OCI-LY7 (cell line): Measurements from ENCODE around the gene TCEAL4. TPM values are rescaled to one million over a fixed set of nuclear protein-coding genes. Genes with fewer than 3 reads are reported as not detected.
"Not testable (repeated sequence)": the region's sequence is repeated elsewhere in the genome, so short reads cannot be mapped to it uniquely, and the experiment has no call there.

Source experiments
- BruUV-seq: library from RNA; stranded (reverse); fragments of 400-500 nt; replicated peaks from 2 replicates; lab custom pipeline; 2021; lab: Mats Ljungman, UMichigan
- CTCF ChIA-PET: fragments of 300-600 bp; sonication (Branson Sonifier 250); formaldehyde crosslinking; loops from one replicate; lab custom pipeline; 2022; ENCODE audit warnings: antibody characterized with exemption; ENCODE audit not compliant: unreplicated experiment; lab: Charles Lee
- POLR2A ChIA-PET: fragments of 300-600 bp; sonication (Branson Sonifier 250); formaldehyde crosslinking; loops from one replicate; lab custom pipeline; 2022; ENCODE audit warnings: antibody characterized with exemption; lab: Charles Lee
- DNase-seq: peaks from one replicate; pipeline ENCODE4 v3.0.0-alpha.2; 2015; ENCODE audit warnings: low spot score
- H2AFZ ChIP-seq: fragments of 200-600 bp; sonication (generic), shearing (Covaris generic); 2 replicates; pipeline ENCODE4 v1.6.1; 2014; ENCODE audit warnings: mild to moderate bottlenecking, antibody characterized with exemption, low read length, moderate library complexity
- H3K27ac ChIP-seq: fragments of 200-600 bp; sonication (generic); 2 replicates; pipeline ENCODE4 v1.5.1; 2014; ENCODE audit warnings: mixed run types, low read depth, mild to moderate bottlenecking, moderate library complexity, low read length, inconsistent platforms; ENCODE audit not compliant: poor library complexity, severe bottlenecking
- H3K36me3 ChIP-seq: fragments of 200-600 bp; sonication (generic); 2 replicates; pipeline ENCODE4 v1.6.1; 2014; ENCODE audit warnings: mild to moderate bottlenecking, antibody characterized with exemption, low read length, moderate library complexity, mixed read lengths; ENCODE audit not compliant: insufficient read depth
- H3K4me1 ChIP-seq: fragments of 200-600 bp; sonication (generic); 2 replicates; pipeline ENCODE4 v1.5.1; 2014; ENCODE audit warnings: mild to moderate bottlenecking, low read length; ENCODE audit not compliant: insufficient read depth, poor library complexity, severe bottlenecking
- H3K4me2 ChIP-seq: fragments of 200-600 bp; sonication (generic); 2 replicates; pipeline ENCODE4 v1.6.1; 2014; ENCODE audit warnings: mild to moderate bottlenecking, low read length
- H3K4me3 ChIP-seq: fragments of 200-600 bp; sonication (generic); 2 replicates; pipeline ENCODE4 v1.5.1; 2014; ENCODE audit warnings: mild to moderate bottlenecking, low read depth, low read length; ENCODE audit not compliant: poor library complexity, severe bottlenecking
- H3K79me2 ChIP-seq: fragments of 200-600 bp; sonication (generic); 2 replicates; pipeline ENCODE4 v1.6.1; 2016; ENCODE audit warnings: low read depth, mild to moderate bottlenecking, low read length, moderate library complexity, mixed read lengths; ENCODE audit not compliant: insufficient read depth
- H3K9me2 ChIP-seq: fragments of 200-600 bp; sonication (generic); 2 replicates; pipeline ENCODE4 v1.6.1; 2016; ENCODE audit warnings: mild to moderate bottlenecking, low read length, mixed read lengths; ENCODE audit not compliant: insufficient read depth
- H3K9me3 ChIP-seq: fragments of 200-600 bp; sonication (generic); 2 replicates; pipeline ENCODE4 v1.6.1; 2014; ENCODE audit warnings: mild to moderate bottlenecking, mixed run types, low read length, mixed read lengths
- H4K20me1 ChIP-seq: fragments of 200-600 bp; sonication (generic); 2 replicates; pipeline ENCODE4 v1.6.1; 2014; ENCODE audit warnings: mild to moderate bottlenecking, antibody characterized with exemption, low read length, moderate library complexity, mixed read lengths; ENCODE audit not compliant: insufficient read depth
- CTCF ChIP-seq: fragments of 200-600 bp; sonication (generic); conservative IDR thresholded peaks from 2 replicates; pipeline ENCODE4 v1.5.1; 2014; ENCODE audit warnings: mild to moderate bottlenecking, antibody characterized with exemption, low read length, moderate library complexity, mixed read lengths
- EZH2phosphoT487 ChIP-seq: fragments of 200-600 bp; sonication (generic); IDR thresholded peaks from 2 replicates; pipeline ENCODE4 v1.6.1; 2018; ENCODE audit warnings: low read depth, borderline replicate concordance, mild to moderate bottlenecking, mixed run types, antibody characterized with exemption, low read length, moderate library complexity, mixed read lengths
- intact Hi-C: fragments of 100-400 bp; cut with micrococcal nuclease; formaldehyde crosslinking; loops from one replicate; pipeline ENCODE4 v1.10.0; 2022; ENCODE audit not compliant: unreplicated experiment
- total RNA-seq, 2 experiments: library from RNA; depleted of rRNA in 1 of 2; stranded (reverse); fragments of >200 nt in 1 of 2; shearing (Covaris generic) in 1 of 2; gene quantifications; 2 replicates each; pipeline ENCODE4 v1.2.3, GENCODE V29; 2014 to 2022

Gene TCEAL4
- total RNA-seq, 2 experiments from 2014 or later: 4.5 to 8.8 TPM

DNA sequence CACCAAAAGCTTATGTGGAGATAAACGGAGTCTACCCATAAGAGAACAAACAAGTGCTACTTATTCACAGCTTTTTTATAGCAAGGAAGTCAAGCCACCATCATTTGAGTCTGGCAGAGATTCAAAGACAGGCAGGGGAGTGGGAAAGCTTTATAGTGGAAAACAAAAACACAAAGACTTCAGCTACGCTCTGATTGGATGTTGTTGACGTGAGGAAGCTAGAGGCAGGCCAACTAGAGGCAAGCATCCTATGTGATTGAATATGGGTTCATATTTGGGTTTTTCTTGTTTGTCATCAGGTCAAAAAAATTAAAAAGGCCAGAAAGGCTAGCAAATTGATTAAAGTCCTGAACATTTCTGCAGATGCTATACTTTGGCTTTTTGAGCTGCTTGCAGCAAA lies 719 bp upstream of the TCEAL4 start:
- CTCF ChIA-PET: interaction anchor here (0.9 kb wide), 1 partner anchor 17 kb away, joined by 4 read pairs; no protein-coding TSS in a partner anchor
- H3K27ac ChIP-seq: no peak overlapping the region
- no peaks in the 10 kb centered on the region for H3K9me2 ChIP-seq
- BruUV-seq: no TSS peak
- DNase-seq: no peak
- H3K79me2 ChIP-seq: no peaks in the 10 kb centered on the region
- H3K4me3 ChIP-seq: no peak overlapping the region
- H2AFZ ChIP-seq: peak overlapping the region; percentile 83; the same call in 1 of the 2 replicates
- POLR2A ChIA-PET: interaction anchor here (0.6 to 0.7 kb wide), 2 partner anchors 20 to 37 kb away, joined by 3 read pairs; no protein-coding TSS in a partner anchor
- H3K9me3 ChIP-seq: no peaks in the 10 kb centered on the region
- H3K4me2 ChIP-seq: peak overlapping the region; percentile 69
- intact Hi-C loops: no loop called here
- no peaks in the 10 kb centered on the region for H4K20me1 ChIP-seq
- peaks cover 5% of the 10 kb centered on the region for H3K4me1 ChIP-seq
- no peaks in the 10 kb centered on the region for H3K36me3 ChIP-seq
- TF ChIP-seq CTCF (no peak), EZH2phosphoT487 (no peak)

DNA sequence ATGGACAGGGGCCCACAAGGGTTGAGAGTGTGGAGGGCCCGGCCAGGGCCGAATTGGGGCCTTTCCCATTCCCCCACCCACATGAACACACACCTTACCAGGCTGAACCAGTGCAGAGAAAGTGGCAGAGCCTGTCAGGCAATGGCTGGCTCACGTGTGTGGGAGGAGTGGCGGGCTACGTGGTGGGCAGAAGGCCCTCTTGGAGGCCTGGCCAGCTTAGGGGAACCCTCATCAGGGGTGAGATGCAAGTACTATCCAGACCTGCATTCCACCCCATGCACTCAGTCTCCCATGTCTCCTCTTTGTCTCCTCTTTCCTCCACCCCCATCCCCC lies 965 bp downstream of the TCEAL4 start:
- no peak overlapping the region for H2AFZ ChIP-seq
- H3K36me3 ChIP-seq: no peaks in the 10 kb centered on the region
- TF ChIP-seq CTCF (no peak), EZH2phosphoT487 (no peak)
- CTCF ChIA-PET: no interaction called here
- peaks cover 5% of the 10 kb centered on the region for H3K4me1 ChIP-seq
- no peaks in the 10 kb centered on the region for H3K9me2 ChIP-seq
- intact Hi-C loops: no loop called here
- no peak overlapping the region for H3K27ac ChIP-seq
- no peaks in the 10 kb centered on the region for H4K20me1 ChIP-seq
- DNase-seq: no peak
- H3K9me3 ChIP-seq: no peaks in the 10 kb centered on the region
- POLR2A ChIA-PET: no interaction called here
- peak overlapping the region; percentile 77 for H3K4me3 ChIP-seq
- H3K4me2 ChIP-seq: peak overlapping the region; percentile 69
- no peaks in the 10 kb centered on the region for H3K79me2 ChIP-seq
- no TSS peak for BruUV-seq

- ChIA-PET POLR2A (no interaction called here), CTCF (no interaction called here)
- Histone ChIP-seq H3K36me3 (no peaks in the 10 kb centered on the region), H4K20me1 (no peaks in the 10 kb centered on the region), H3K4me1 (peaks cover 5% of the 10 kb centered on the region), H3K79me2 (no peaks in the 10 kb centered on the region), H3K9me3 (no peaks in the 10 kb centered on the region), H2AFZ (no peak overlapping the region), H3K4me3 (no peak overlapping the region), H3K4me2 (peak overlapping the region; percentile 69; the same call in 1 of the 2 replicates), H3K27ac (no peak overlapping the region), H3K9me2 (no peaks in the 10 kb centered on the region)
- intact Hi-C loops: no loop called here
- BruUV-seq: no TSS peak
- TF ChIP-seq EZH2phosphoT487 (no peak), CTCF (no peak)
- DNase-seq: no peak
Measured at GRCh38 chrX:103586659-103587058, 1.3 kb downstream of the TCEAL4 start.

DNA sequence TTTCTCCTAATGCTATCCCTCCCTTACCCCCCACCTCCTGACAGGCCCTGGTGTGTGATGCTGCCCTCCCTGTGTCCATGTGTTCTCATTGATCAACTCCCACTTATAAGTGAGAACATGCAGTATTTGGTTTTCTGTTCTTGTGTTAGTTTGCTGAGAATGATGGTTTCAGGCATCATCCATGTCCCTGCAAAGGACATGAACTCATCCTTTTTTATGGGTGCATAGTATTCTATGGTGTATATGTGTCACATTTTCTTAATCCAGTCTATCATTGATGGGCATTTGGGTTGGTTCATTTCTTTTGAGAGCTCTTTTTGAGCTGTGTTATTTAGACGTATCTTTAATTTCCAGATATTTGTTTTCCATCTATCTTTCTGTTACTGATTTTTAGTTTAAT lies 7.0 kb downstream of the TCEAL4 start:
- H3K36me3 ChIP-seq, H3K4me2 ChIP-seq, H3K4me3 ChIP-seq, H3K79me2 ChIP-seq, H3K27ac ChIP-seq, H3K9me2 ChIP-seq, H3K9me3 ChIP-seq, H4K20me1 ChIP-seq, H2AFZ ChIP-seq, H3K4me1 ChIP-seq, BruUV-seq, intact Hi-C loops, CTCF ChIA-PET, DNase-seq: not testable (repeated sequence)
- POLR2A ChIA-PET: interaction anchor here (0.5 kb wide), 1 partner anchor 72 kb away, joined by 3 read pairs; no protein-coding TSS in a partner anchor
